Measurements from ENCODE around the gene WFS1.

Gene WFS1

DNA sequence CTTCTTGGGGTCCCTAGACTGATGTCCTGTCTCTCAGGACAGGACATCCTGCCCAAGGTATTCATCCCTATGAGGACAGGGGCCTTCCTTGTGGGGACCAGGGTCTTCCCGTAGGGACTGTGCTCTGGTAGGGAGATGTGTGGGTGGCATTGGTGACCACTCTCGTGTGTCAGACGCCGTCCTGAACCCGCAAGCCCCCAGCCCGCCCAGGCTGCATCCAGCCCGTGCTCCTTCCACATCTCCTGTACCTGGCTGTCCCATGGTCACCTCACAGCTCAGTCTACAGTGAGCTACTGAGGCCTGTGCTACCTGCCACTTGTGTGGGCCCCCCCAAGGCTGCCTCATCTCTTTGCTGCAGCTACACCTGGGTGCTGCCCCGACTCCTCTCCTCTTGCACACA lies 24.0 kb downstream of the WFS1 start:
- Histone ChIP-seq H3K36me3 (ENCODE audit: insufficient read depth, low read length) (no peaks in the 10 kb centered on the region), H3K4me3 (no peak overlapping the region), H3K9me3 (ENCODE audit: low read depth, low read length) (no peaks in the 10 kb centered on the region), H3K27ac (no peak overlapping the region), H3K9ac (ENCODE audit: insufficient read length) (no peak overlapping the region)
- TF ChIP-seq EZH2 (IDR thresholded peaks at IDR 0.05) = no peak
- no peak for TF ChIP-seq FOXP2 (optimal IDR thresholded peaks at IDR 0.05; ENCODE audit: control extremely low read depth, extremely low read length, insufficient read depth)
- TF ChIP-seq POLR2AphosphoS5 (IDR thresholded peaks at IDR 0.05; ENCODE audit: borderline replicate concordance, low read depth, low read length) = no peak
- DNase-seq (ENCODE audit: low read depth, low spot score) = no peak

- H3K9me3 ChIP-seq (ENCODE audit: low read depth, low read length) = no peaks in the 10 kb centered on the region
- TF ChIP-seq EZH2 (IDR thresholded peaks at IDR 0.05) (no peak), POLR2AphosphoS5 (IDR thresholded peaks at IDR 0.05; ENCODE audit: borderline replicate concordance, low read depth, low read length) (no peak), FOXP2 (optimal IDR thresholded peaks at IDR 0.05; ENCODE audit: control extremely low read depth, extremely low read length, insufficient read depth) (no peak)
- H3K4me3 ChIP-seq = no peak overlapping the region
- H3K9ac ChIP-seq (ENCODE audit: insufficient read length) = no peak overlapping the region
- H3K36me3 ChIP-seq (ENCODE audit: insufficient read depth, low read length) = no peaks in the 10 kb centered on the region
- DNase-seq (ENCODE audit: low read depth, low spot score) = no peak
- no peak overlapping the region for H3K27ac ChIP-seq
Observed at GRCh38 chr4:6294705-6295421, 25.2 kb downstream of the WFS1 start.

- no peak overlapping the region for H3K4me3 ChIP-seq
- H3K9ac ChIP-seq (ENCODE audit: insufficient read length) = no peak overlapping the region
- no peaks in the 10 kb centered on the region for H3K9me3 ChIP-seq (ENCODE audit: low read depth, low read length)
- no peaks in the 10 kb centered on the region for H3K36me3 ChIP-seq (ENCODE audit: insufficient read depth, low read length)
- H3K27ac ChIP-seq = no peak overlapping the region
- no peak for TF ChIP-seq POLR2AphosphoS5 (IDR thresholded peaks at IDR 0.05; ENCODE audit: borderline replicate concordance, low read depth, low read length)
- TF ChIP-seq FOXP2 (optimal IDR thresholded peaks at IDR 0.05; ENCODE audit: control extremely low read depth, extremely low read length, insufficient read depth) = no peak
- DNase-seq (ENCODE audit: low read depth, low spot score) = no peak
Observed at GRCh38 chr4:6295495-6295894, 25.8 kb downstream of the WFS1 start.

DNA sequence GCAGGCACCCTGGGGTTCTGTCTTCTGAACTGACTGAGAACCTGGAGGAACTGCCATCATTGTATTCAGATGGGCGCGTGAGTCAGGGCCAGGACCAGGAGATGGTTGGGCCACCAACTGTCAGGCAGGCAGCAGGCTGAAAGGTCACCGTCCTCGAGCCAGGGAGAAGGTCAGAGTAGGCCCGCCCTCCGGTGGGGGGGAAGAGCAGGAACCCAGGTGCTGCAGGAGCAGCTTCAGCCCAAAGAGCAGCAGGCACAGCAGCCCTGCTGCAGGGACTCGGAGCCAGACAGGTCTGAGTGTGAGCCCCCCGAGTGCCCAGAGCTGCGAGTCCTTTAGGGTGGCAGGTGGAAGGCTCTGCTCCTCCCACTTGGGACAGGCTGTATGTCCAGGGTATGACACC lies 26.4 kb downstream of the WFS1 start:
- H3K36me3 ChIP-seq (ENCODE audit: insufficient read depth, low read length) = no peaks in the 10 kb centered on the region
- H3K9ac ChIP-seq (ENCODE audit: insufficient read length) = no peak overlapping the region
- no peaks in the 10 kb centered on the region for H3K9me3 ChIP-seq (ENCODE audit: low read depth, low read length)
- no peak for TF ChIP-seq POLR2AphosphoS5 (IDR thresholded peaks at IDR 0.05; ENCODE audit: borderline replicate concordance, low read depth, low read length)
- no peak for TF ChIP-seq FOXP2 (optimal IDR thresholded peaks at IDR 0.05; ENCODE audit: control extremely low read depth, extremely low read length, insufficient read depth)
- TF ChIP-seq EZH2 (IDR thresholded peaks at IDR 0.05) = no peak
- no peak for DNase-seq (ENCODE audit: low read depth, low spot score)
- H3K27ac ChIP-seq = no peak overlapping the region
- H3K4me3 ChIP-seq = no peak overlapping the region

GRCh38 chr4:6297266-6297815 lies 27.7 kb downstream of the WFS1 start:
- no peak overlapping the region for H3K4me3 ChIP-seq
- H3K27ac ChIP-seq = no peak overlapping the region
- no peak for TF ChIP-seq EZH2 (IDR thresholded peaks at IDR 0.05)
- TF ChIP-seq FOXP2 (optimal IDR thresholded peaks at IDR 0.05; ENCODE audit: control extremely low read depth, extremely low read length, insufficient read depth) = no peak
- TF ChIP-seq POLR2AphosphoS5 (IDR thresholded peaks at IDR 0.05; ENCODE audit: borderline replicate concordance, low read depth, low read length) = no peak
- H3K9me3 ChIP-seq (ENCODE audit: low read depth, low read length) = no peaks in the 10 kb centered on the region
- H3K36me3 ChIP-seq (ENCODE audit: insufficient read depth, low read length) = no peaks in the 10 kb centered on the region
- H3K9ac ChIP-seq (ENCODE audit: insufficient read length) = no peak overlapping the region
- no peak for DNase-seq (ENCODE audit: low read depth, low spot score)

DNA sequence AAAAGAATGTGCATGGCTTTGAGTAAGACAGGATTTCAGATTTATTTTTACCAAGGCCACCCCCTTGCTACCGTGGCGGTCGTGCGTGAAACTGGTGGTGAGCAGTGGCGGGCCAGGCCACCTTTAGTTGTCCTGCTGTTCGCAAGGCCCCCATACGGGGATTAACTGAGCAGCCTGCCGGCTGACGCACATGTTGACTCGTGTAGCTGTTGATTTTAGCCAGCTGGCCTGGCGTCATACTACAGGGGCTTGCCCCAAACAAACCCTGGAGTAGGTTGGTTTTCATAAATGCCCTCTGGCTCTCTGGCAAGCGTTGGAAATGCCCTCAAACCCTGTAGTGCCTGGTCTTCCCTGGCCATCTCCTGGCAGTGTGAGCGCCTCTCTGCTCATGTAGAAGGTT lies 28.4 kb downstream of the WFS1 start:
- no peaks in the 10 kb centered on the region for H3K9me3 ChIP-seq (ENCODE audit: low read depth, low read length)
- TF ChIP-seq POLR2AphosphoS5 (IDR thresholded peaks at IDR 0.05; ENCODE audit: borderline replicate concordance, low read depth, low read length) (no peak), EZH2 (IDR thresholded peaks at IDR 0.05) (no peak), FOXP2 (optimal IDR thresholded peaks at IDR 0.05; ENCODE audit: control extremely low read depth, extremely low read length, insufficient read depth) (no peak)
- H3K4me3 ChIP-seq = no peak overlapping the region
- H3K27ac ChIP-seq = no peak overlapping the region
- no peak for DNase-seq (ENCODE audit: low read depth, low spot score)
- H3K36me3 ChIP-seq (ENCODE audit: insufficient read depth, low read length) = no peaks in the 10 kb centered on the region
- H3K9ac ChIP-seq (ENCODE audit: insufficient read length) = no peak overlapping the region

- Histone ChIP-seq H3K36me3 (ENCODE audit: insufficient read depth, low read length) (no peaks in the 10 kb centered on the region), H3K9me3 (ENCODE audit: low read depth, low read length) (no peaks in the 10 kb centered on the region), H3K9ac (ENCODE audit: insufficient read length) (no peak overlapping the region), H3K4me3 (no peak overlapping the region), H3K27ac (no peak overlapping the region)
- DNase-seq (ENCODE audit: low read depth, low spot score) = no peak
- TF ChIP-seq POLR2AphosphoS5 (IDR thresholded peaks at IDR 0.05; ENCODE audit: borderline replicate concordance, low read depth, low read length) (no peak), FOXP2 (optimal IDR thresholded peaks at IDR 0.05; ENCODE audit: control extremely low read depth, extremely low read length, insufficient read depth) (no peak), EZH2 (IDR thresholded peaks at IDR 0.05) (no peak)
Observed at GRCh38 chr4:6298852-6299251, 29.2 kb downstream of the WFS1 start.

- H3K9me3 ChIP-seq (ENCODE audit: low read depth, low read length) = no peaks in the 10 kb centered on the region
- H3K27ac ChIP-seq = no peak overlapping the region
- no peaks in the 10 kb centered on the region for H3K36me3 ChIP-seq (ENCODE audit: insufficient read depth, low read length)
- no peak overlapping the region for H3K4me3 ChIP-seq
- no peak for DNase-seq (ENCODE audit: low read depth, low spot score)
- TF ChIP-seq POLR2AphosphoS5 (IDR thresholded peaks at IDR 0.05; ENCODE audit: borderline replicate concordance, low read depth, low read length) (no peak), FOXP2 (optimal IDR thresholded peaks at IDR 0.05; ENCODE audit: control extremely low read depth, extremely low read length, insufficient read depth) (no peak), EZH2 (IDR thresholded peaks at IDR 0.05) (no peak)
- H3K9ac ChIP-seq (ENCODE audit: insufficient read length) = no peak overlapping the region
Observed at GRCh38 chr4:6299875-6300274, 30.2 kb downstream of the WFS1 start.

All from SK-N-MC (cell line).